GM18517 (cell line): ENCODE measurements around the gene CDK5RAP3.
"Not testable (repeated sequence)": the region's sequence is repeated elsewhere in the genome, so short reads cannot be mapped to it uniquely, and the experiment has no call there.

ENCODE experiments used
- ATAC-seq: cut with Tn5 transposase; IDR thresholded peaks from one replicate; pipeline ENCODE4 v1.9.1; 2021; ENCODE audit warnings: mild to moderate bottlenecking, moderate library complexity; ENCODE audit not compliant: unreplicated experiment

The CDK5RAP3 gene

DNA sequence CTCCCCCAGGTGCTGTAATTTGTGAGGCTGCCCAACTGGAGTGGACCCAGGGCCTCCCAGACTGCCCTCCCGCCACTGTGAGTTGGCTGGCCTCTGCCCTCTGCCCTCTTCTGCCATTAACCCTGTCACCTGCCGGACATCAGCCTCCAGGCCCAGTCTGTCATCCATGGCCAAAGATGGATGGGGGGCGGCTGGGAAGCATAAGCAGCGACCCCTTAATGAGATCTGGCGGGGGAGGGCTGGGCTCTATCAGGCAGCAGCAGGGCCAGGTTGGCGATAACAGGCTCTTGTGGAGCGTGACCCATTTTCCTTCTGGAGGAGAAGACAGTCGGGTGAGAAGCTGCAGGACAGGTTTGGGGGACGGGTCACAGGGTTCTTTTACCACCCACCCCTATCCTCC is 25.3 kb downstream of the CDK5RAP3 start:
- ATAC-seq, result no peak

DNA sequence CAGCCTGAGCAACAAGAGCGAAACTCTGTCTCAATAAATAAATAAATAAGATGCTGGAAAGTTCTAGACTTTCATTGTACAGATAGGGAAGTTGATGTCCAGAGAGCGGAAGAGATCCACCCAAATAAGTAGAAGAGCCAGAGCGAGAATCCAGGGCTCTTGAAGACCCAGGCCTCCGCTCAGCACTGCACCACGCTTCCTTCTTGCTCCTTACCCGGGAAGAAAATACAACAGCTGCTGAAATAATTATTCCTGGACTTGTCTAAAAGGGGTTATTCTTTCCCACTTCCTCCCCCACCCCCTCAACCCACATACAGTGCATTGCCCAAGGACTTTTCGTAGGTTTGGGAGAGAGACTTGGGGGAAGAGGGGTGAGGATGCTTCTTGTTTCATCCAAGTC is 26.7 kb downstream of the CDK5RAP3 start:
- no peak for ATAC-seq

DNA sequence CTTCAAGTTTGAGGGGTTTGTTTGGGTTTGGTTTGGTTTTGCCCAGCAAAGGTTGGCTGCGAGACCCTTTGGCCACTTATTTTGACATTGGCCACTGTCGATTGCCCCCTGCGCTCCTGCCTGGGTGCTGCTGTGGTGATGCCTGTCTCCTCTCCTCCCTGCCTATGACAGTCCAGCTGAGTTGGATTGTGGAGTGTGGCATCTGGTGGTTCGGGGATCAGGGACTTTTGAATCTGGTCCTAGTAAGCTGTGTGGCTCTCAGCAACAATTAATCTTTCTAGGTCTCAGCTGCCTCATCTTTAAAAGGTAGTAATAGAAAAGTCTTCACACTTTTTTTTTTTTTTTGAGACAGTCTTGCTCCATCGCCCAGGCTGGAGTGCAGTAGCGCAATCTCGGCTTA is 27.1 kb downstream of the CDK5RAP3 start:
- ATAC-seq, result no peak

GRCh38 chr17:47999582-47999981 is 28.7 kb downstream of the CDK5RAP3 start:
- no peak for ATAC-seq

GRCh38 chr17:48001197-48001596 is 30.3 kb downstream of the CDK5RAP3 start:
- ATAC-seq, result no peak

DNA sequence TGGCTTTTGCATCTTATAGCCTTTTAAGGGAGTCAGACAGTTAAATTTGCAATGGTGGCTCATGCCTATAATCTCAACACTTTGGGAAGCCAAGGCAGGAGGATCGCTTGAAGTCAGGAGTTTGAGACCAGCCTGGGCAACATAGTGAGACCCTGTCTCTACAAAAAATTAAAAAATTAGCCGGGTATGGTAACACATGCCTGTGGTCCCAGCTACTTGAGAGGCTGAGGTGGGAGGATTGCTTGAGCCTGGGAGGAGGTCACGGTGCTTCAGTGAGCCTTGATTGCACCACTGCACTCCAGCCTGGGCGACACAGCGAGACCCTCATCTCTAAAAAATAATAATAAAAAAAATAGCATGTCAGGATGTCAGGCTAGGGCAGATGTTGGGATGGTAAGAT is 30.7 kb downstream of the CDK5RAP3 start:
- not testable (repeated sequence) for ATAC-seq

DNA sequence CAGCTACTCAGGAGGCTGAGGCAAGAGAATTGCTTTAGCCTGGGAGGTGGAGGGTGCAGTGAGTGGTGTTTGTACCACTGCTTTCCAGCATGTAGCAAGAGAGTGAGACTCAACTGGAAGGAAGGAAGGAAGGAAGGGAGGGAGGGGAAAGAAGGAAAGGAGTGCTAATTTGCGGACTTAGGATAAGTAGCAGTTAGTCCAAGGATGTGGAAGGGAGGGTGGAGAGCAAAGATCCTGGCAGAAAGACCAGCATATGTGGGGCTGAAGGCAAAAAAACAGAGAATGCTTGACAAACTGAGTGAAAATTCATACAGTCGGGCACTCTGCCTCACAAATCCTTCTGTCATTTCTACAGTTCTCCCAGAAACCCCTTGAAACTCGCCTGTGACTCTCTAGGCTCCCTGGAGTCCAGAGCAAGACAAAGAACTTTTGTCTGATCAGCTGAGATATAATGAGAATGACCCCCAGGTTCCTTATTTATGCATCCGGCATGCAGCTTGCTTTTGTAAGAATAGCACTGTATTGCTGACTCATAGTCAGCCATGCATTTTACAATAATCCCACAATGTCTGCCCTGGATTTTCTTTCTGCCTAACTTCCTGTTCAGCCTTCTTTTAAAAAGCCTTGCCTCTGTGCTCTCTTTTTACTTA is 31.5 kb downstream of the CDK5RAP3 start:
- no peak for ATAC-seq

- no peak for ATAC-seq
These were observed 32.1 kb downstream of the CDK5RAP3 start for GRCh38 chr17:48002916-48003416.

GRCh38 chr17:48003417-48004151 is 32.7 kb downstream of the CDK5RAP3 start:
- no peak for ATAC-seq

DNA sequence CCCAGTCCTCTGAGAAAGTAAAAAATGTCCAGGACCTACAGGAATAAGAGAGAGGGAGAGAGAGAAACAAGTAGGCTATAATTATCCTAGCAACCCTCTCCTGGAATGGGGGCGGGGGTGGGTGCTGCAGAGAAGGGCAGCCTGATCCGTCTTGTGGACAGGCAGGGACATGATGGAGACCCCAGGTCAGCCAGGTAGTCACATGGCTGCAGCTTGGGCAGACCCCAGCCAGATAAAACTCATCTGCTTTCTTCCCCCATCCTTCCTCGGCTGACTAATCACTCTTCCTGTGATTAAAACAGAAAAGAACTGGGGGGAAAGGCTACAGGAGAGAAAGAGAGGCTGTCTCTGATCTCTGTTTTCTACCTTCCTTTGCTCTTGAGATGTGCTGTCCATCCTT is 34.1 kb downstream of the CDK5RAP3 start:
- ATAC-seq, result no peak

GRCh38 chr17:48006936-48007709 is 36.2 kb downstream of the CDK5RAP3 start:
- no peak for ATAC-seq

- ATAC-seq, result no peak
These were observed 39.3 kb downstream of the CDK5RAP3 start for GRCh38 chr17:48010193-48010592.

DNA sequence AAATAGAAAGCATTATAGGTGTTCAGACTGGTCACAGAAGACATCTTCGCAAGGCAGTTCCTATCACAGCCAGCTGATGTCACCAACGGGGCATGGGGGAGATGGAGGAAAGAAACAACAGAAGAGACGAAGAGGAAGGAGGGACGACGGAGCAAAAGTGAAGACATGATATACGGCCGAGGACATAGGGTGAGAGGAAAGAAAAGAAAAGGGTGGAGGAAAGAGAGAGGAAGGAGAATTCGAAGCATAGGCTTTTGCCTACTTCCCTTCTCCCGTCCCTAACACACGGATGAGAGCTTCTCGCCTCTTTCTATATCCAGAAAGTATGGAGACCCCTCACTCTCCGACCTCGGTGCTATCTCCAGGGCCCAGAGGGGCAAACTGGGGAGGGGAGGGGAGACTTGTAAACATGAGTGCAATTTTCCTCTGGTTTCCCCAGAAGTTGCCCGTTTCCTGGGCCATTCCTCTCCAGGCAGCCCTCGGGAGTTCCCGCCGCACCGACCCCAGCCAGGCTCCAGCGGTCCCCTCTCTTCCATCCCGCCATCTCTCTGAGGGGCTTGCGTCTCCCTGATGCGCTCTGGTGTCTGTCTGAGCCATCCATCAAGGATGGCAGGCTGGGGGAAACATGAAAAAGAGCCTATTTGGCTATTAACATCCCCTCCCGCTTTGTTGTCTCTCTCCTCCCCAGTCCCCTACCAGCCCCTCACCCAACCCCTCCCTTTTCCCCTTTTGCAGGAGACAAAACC is 40.7 kb downstream of the CDK5RAP3 start:
- no peak for ATAC-seq

DNA sequence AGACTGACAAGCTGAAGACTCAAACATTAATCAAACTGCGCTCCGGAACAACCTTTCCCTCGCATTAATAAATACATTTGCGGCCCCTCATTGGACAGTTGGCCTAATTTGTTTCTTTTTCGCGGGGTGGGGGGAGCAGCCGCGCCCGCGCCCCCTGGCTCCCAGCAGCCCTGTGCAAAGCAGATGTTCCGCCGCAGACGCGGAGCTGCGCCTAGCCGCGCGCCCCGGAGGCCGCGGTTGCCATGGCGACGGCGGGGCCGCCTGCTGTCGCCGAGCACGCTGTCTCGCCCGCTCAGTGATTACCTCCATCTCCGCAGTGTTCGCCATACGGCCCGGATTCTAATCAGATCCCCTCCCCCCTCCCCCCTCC is 41.2 kb downstream of the CDK5RAP3 start:
- no peak for ATAC-seq

- ATAC-seq, result no peak
These were observed 41.7 kb downstream of the CDK5RAP3 start for GRCh38 chr17:48012654-48013053.

- ATAC-seq, result no peak
These were observed 43.1 kb downstream of the CDK5RAP3 start for GRCh38 chr17:48013876-48014594.

DNA sequence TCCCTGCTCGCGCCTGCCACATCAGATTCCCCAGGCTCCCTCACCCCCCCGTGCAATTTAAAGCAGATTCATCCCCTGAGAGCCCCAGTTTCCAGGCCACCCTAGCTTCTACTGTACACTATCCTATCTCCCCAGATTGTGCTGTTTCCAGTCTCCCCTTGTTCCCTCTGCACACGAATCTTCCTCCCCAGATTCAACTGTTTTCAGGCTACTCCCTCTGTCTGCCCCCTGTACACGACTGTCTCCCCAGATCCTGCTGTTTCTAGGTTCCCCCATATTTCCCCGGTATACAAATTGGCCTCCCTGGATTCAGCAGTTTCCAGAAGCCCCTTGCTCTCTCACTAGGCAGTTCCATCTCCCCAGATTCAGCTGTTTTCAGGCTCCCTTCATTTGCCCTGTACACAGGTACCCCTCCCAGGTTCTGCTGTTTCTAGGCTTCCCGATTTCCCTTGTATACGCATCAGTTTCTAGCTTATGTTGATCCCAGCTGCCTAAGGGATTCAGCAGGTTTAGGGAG is 43.7 kb downstream of the CDK5RAP3 start:
- no peak for ATAC-seq

DNA sequence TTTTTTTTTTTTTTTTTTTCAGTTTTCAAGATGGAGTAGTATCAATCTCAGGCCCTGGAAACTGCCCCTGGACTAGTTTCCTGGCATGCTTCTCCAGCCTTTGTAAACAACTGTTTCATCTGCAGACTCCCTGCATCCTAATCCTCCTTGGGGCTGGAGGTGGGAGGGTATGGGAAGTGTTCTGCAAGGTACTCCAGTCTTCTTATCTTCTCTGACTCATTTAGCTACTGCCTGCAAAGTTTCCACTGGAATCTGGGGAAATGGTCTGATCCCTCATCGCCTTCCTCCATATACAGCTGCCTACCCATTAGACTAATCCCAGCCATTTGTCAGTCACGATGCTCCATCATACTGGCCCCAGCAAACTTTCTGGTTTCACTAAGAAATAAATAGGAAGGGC is 45.2 kb downstream of the CDK5RAP3 start:
- no peak for ATAC-seq

GRCh38 chr17:48017817-48018158 is 46.9 kb downstream of the CDK5RAP3 start:
- ATAC-seq, result not testable (repeated sequence)

DNA sequence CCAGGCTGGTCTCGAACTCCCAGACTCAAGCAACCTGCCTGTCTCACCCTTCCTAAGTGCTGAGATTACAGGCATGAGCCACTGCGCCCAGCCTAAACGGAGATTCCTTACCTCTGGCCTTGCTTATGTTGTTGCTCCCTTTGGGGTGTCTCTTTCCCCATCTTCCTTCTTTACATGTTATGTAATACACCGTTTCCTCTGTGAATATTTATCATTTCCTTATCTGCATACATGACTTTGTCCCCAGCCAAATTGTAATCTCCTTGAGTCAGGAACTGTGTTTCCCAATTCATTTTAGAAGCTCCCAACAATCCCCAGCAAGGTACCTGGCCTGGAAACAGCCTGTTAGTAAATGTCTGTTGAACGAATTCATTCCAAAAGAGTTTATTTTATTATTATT is 51.0 kb downstream of the CDK5RAP3 start:
- no peak for ATAC-seq
